ENCODE measurements around the gene TRIP13.

The TRIP13 gene

GRCh38 chr5:859391-859790 lies 33.3 kb upstream of the TRIP13 start:
- TF ChIP-seq PRDM6 (tag by site-specific recombination; IDR thresholded peaks at IDR 0.05) (no peak), ZFP41 (tag by site-specific recombination; IDR thresholded peaks at IDR 0.05; ENCODE audit: borderline replicate concordance) (no peak), ZNF324 (tag by site-specific recombination; IDR thresholded peaks at IDR 0.05) (no peak), ZBTB11 (tag by site-specific recombination; conservative IDR thresholded peaks at IDR 0.05; ENCODE audit: low read depth) (no peak), ZNF292 (tag by site-specific recombination; IDR thresholded peaks at IDR 0.05; ENCODE audit: borderline replicate concordance, low read depth) (no peak), ZNF777 (tag by site-specific recombination; IDR thresholded peaks at IDR 0.05; ENCODE audit: borderline replicate concordance) (no peak), ZNF514 (tag by site-specific recombination; IDR thresholded peaks at IDR 0.05) (no peak), ZNF24 (tag by site-specific recombination; IDR thresholded peaks at IDR 0.05) (no peak), ZSCAN30 (tag by site-specific recombination; IDR thresholded peaks at IDR 0.05) (no peak), ZNF426 (tag by site-specific recombination; IDR thresholded peaks at IDR 0.05) (no peak), ZEB2 (tag by site-specific recombination; IDR thresholded peaks at IDR 0.05) (no peak), PATZ1 (tag by site-specific recombination; IDR thresholded peaks at IDR 0.05) (no peak), ZNF404 (tag by site-specific recombination; IDR thresholded peaks at IDR 0.05) (no peak)
- ChIA-PET POLR2A (no interaction called here), CTCF (no interaction called here)
- Histone ChIP-seq H3K27ac (ENCODE audit: extremely low read depth, low read depth, low read length) (no peak overlapping the region), H3K4me3 (ENCODE audit: low read depth, low read length) (no peak overlapping the region), H3K36me3 (ENCODE audit: control insufficient read depth in 2 of 2, insufficient read depth in 1 of 2, low read length in 2 of 2) (peaks cover 0 to 31% of the 10 kb centered on the region in 2 experiments; a peak in 2 of 3 replicates), H3K9me3 (ENCODE audit: control insufficient read depth, insufficient read depth, low read depth, low read length) (no peaks in the 10 kb centered on the region), H3K4me1 (ENCODE audit: control insufficient read depth, insufficient read depth, low read length) (no peaks in the 10 kb centered on the region)

- no peak for TF ChIP-seq ZBTB21 (tag by site-specific recombination; IDR thresholded peaks at IDR 0.05)
- no peak for TF ChIP-seq KLF1 (tag by site-specific recombination; IDR thresholded peaks at IDR 0.05)
- TF ChIP-seq ZNF335 (tag by site-specific recombination; conservative IDR thresholded peaks at IDR 0.05), result no peak
- TF ChIP-seq ZNF670 (tag by site-specific recombination; IDR thresholded peaks at IDR 0.05; ENCODE audit: low read depth), result no peak
- Histone ChIP-seq H3K27ac (ENCODE audit: extremely low read depth, low read depth, low read length) (no peak overlapping the region), H3K9me3 (ENCODE audit: control insufficient read depth, insufficient read depth, low read depth, low read length) (no peaks in the 10 kb centered on the region), H3K4me1 (ENCODE audit: control insufficient read depth, insufficient read depth, low read length) (no peaks in the 10 kb centered on the region), H3K36me3 (ENCODE audit: control insufficient read depth in 2 of 2, insufficient read depth in 1 of 2, low read length in 2 of 2) (peaks cover 0 to 35% of the 10 kb centered on the region in 2 experiments; a peak in 2 of 3 replicates), H3K4me3 (ENCODE audit: low read depth, low read length) (no peak overlapping the region)
- CTCF ChIA-PET, result no interaction called here
- POLR2A ChIA-PET, result no interaction called here
Measured at GRCh38 chr5:859798-860296, 32.8 kb upstream of the TRIP13 start.

Measured in HEK293 (cell line).